Left lung (tissue), 10 donors: ENCODE measurements around the gene PHYHIPL. TPM values are rescaled to one million over a fixed set of nuclear protein-coding genes. Genes with fewer than 3 reads are reported as not detected.
"Not testable (repeated sequence)": the region's sequence is repeated elsewhere in the genome, so short reads cannot be mapped to it uniquely, and the experiment has no call there.

Experiments
- ATAC-seq: fragments of 200-7000 bp; cut with Tn5 transposase; one replicate; pipeline ENCODE4 v1.9.1; 2020; ENCODE audit warnings: moderate library complexity
- DNase-seq, 4 donors: peaks; one replicate each; pipeline ENCODE4 v3.0.0-alpha.2; 2013 to 2020
- H3K27ac ChIP-seq, 2 donors: fragments of 200-600 bp; sonication (generic) in 1 of 2; one replicate each; pipeline versions ENCODE4 v1.5.0 to v1.8.0; 2020 to 2021
- H3K27me3 ChIP-seq, 2 donors: fragments of 200-600 bp; sonication (generic) in 1 of 2; one replicate each; pipeline versions ENCODE4 v1.5.0 to v1.8.0; 2020 to 2021
- H3K36me3 ChIP-seq, 2 donors: fragments of 200-600 bp; sonication (generic) in 1 of 2; one replicate each; pipeline versions ENCODE4 v1.5.0 to v1.8.0; 2020 to 2021
- H3K4me1 ChIP-seq, 2 donors: fragments of 200-600 bp; one replicate each; pipeline ENCODE4 v1.8.0; 2021
- H3K4me3 ChIP-seq, 2 donors: fragments of 200-600 bp; sonication (generic) in 1 of 2; one replicate each; pipeline versions ENCODE4 v1.5.0 to v1.8.0; 2020 to 2021; ENCODE audit warnings: mild to moderate bottlenecking in 1 of 2
- H3K9me3 ChIP-seq, 2 donors: fragments of 200-600 bp; sonication (generic) in 1 of 2; one replicate each; pipeline versions ENCODE4 v1.5.0 to v1.8.0; 2020 to 2021
- CTCF ChIP-seq, 2 donors: fragments of 200-600 bp; sonication (generic) in 1 of 2; IDR thresholded peaks; one replicate each; pipeline versions ENCODE4 v1.5.0 to v1.8.0; 2021; ENCODE audit warnings: antibody characterized with exemption in 2 of 2
- intact Hi-C, 2 donors: fragments of 100-400 bp; cut with DNase I; formaldehyde crosslinking; loops; one replicate each; pipeline versions ENCODE4 v1.11.2 to v1.14.2; 2022
- polyA plus RNA-seq, 6 donors: library from polyadenylated mRNA; unstranded; fragments of 120-200 nt; gene quantifications; one replicate each; pipeline ENCODE4 v1.2.1, GENCODE V29; 2013; ENCODE audit not compliant: insufficient read length in 6 of 6
- total RNA-seq, 2 donors: library from RNA; stranded (reverse); fragmentation: NEBNext Ultra II Directional; extraction: Animal tissue kit (Norgen Biotek cat#: 25700); gene quantifications; one replicate each; pipeline ENCODE4 v1.2.1, GENCODE V29; 2021
- donor health status: DM: no; HTN: yes; CAD: no.
- donor health status: DM: no; HTN: no; CAD: no.

The PHYHIPL gene
- total and polyA plus RNA-seq, 8 donors: 0.50 to 1.1 (median 0.68) TPM; not detected in 2

GRCh38 chr10:59237775-59238174, 61.3 kb downstream of the PHYHIPL start:
- Histone ChIP-seq H3K4me1 (no peaks in the 10 kb centered on the region), H3K27me3 (no peaks in the 10 kb centered on the region), H3K27ac (no peak overlapping the region), H3K36me3 (no peaks in the 10 kb centered on the region), H3K9me3 (no peaks in the 10 kb centered on the region), H3K4me3 (no peak overlapping the region)
- no peak for DNase-seq
- no peak for TF ChIP-seq CTCF (IDR thresholded peaks at IDR 0.05)
- no peak for ATAC-seq
- intact Hi-C loops: no loop called here

GRCh38 chr10:59239108-59239507, 62.7 kb downstream of the PHYHIPL start:
- H3K27ac ChIP-seq, H3K4me1 ChIP-seq, DNase-seq, intact Hi-C loops, H3K4me3 ChIP-seq, ATAC-seq, H3K27me3 ChIP-seq, H3K36me3 ChIP-seq, H3K9me3 ChIP-seq: not testable (repeated sequence)

GRCh38 chr10:59240582-59241183, 64.2 kb downstream of the PHYHIPL start:
- peak in 1 of 2 donors; percentile 52 for TF ChIP-seq CTCF (IDR thresholded peaks at IDR 0.05)
- ATAC-seq (peak; percentile 52), DNase-seq (peak in 2 of 4 donors; percentile 52 to 58)
- Histone ChIP-seq H3K4me3 (no peak overlapping the region), H3K27ac (no peak overlapping the region), H3K4me1 (no peaks in the 10 kb centered on the region), H3K27me3 (no peaks in the 10 kb centered on the region), H3K9me3 (no peaks in the 10 kb centered on the region), H3K36me3 (no peaks in the 10 kb centered on the region)
- intact Hi-C loops: loop anchor here in 1 of 2 donors (10.0 kb wide), 2 partner anchors 344 to 384 kb away; no protein-coding TSS in a partner anchor

- H3K27ac ChIP-seq: no peak overlapping the region
- no peak overlapping the region for H3K4me3 ChIP-seq
- H3K4me1 ChIP-seq: no peaks in the 10 kb centered on the region
- DNase-seq: no peak
- intact Hi-C loops: loop anchor here in 1 of 2 donors (10.0 kb wide), 2 partner anchors 343 to 383 kb away; no protein-coding TSS in a partner anchor
- no peaks in the 10 kb centered on the region for H3K36me3 ChIP-seq
- ATAC-seq: no peak
- H3K27me3 ChIP-seq: no peaks in the 10 kb centered on the region
- no peaks in the 10 kb centered on the region for H3K9me3 ChIP-seq
- no peak for TF ChIP-seq CTCF (IDR thresholded peaks at IDR 0.05)
Observed at GRCh38 chr10:59242057-59242456, 65.6 kb downstream of the PHYHIPL start.

- ATAC-seq (no peak), DNase-seq (no peak)
- Histone ChIP-seq H3K4me1 (no peaks in the 10 kb centered on the region), H3K27ac (no peak overlapping the region), H3K27me3 (no peaks in the 10 kb centered on the region), H3K36me3 (no peaks in the 10 kb centered on the region), H3K4me3 (no peak overlapping the region), H3K9me3 (no peaks in the 10 kb centered on the region)
- intact Hi-C loops: loop anchor here in 1 of 2 donors (10.0 kb wide), 2 partner anchors 342 to 382 kb away; no protein-coding TSS in a partner anchor
- no peak for TF ChIP-seq CTCF (IDR thresholded peaks at IDR 0.05)
Observed at GRCh38 chr10:59242991-59243390, 66.5 kb downstream of the PHYHIPL start.
